ENCODE data around the gene COL5A3.

COL5A3 gene

GRCh38 chr19:9995999-9996398 lies 14.3 kb downstream of the COL5A3 start:
- no peak for DNase-seq
- CTCF ChIA-PET, result no interaction called here
- POLR2A ChIA-PET, result no interaction called here

GRCh38 chr19:9995084-9995483 lies 15.2 kb downstream of the COL5A3 start:
- H3K4me3 ChIP-seq (ENCODE audit: control insufficient read depth in 1 of 7, extremely low read depth in 1 of 7, insufficient read depth in 4 of 7, low read depth in 2 of 7, low read length in 6 of 7), result no peak overlapping the region
- peaks cover 0 to 10% (median 2%) of the 10 kb centered on the region in 5 experiments for H3K27me3 ChIP-seq (replicated peaks in 2 of 5; ENCODE audit: control insufficient read depth in 4 of 5, insufficient read depth in 5 of 5, low read length in 4 of 5)
- ChIA-PET CTCF (no interaction called here), POLR2A (no interaction called here)
- no peaks in the 10 kb centered on the region for H3K36me3 ChIP-seq (ENCODE audit: control insufficient read depth in 4 of 4, insufficient read depth in 4 of 4, low read length in 3 of 4)
- no peaks in the 10 kb centered on the region for H3K9me3 ChIP-seq (ENCODE audit: control extremely low read depth in 1 of 5, control insufficient read depth in 4 of 5, insufficient read depth in 2 of 5, low read depth in 1 of 5, low read length in 4 of 5)
- WGBS (ENCODE audit: insufficient coverage), result 79% methylated on average over 7 of the region's 8 CpGs
- no peak overlapping the region for H3K27ac ChIP-seq (ENCODE audit: insufficient read depth in 1 of 2, low read depth in 1 of 2, low read length in 2 of 2, poor library complexity in 1 of 2, severe bottlenecking in 2 of 2)
- H3K4me1 ChIP-seq (ENCODE audit: control extremely low read depth in 1 of 4, control insufficient read depth in 4 of 4, insufficient read depth in 4 of 4, low read length in 3 of 4), result no peaks in the 10 kb centered on the region
- DNase-seq, result no peak

More at GRCh38 chr19:9995999-9996398, 14.3 kb downstream of the COL5A3 start:
- Histone ChIP-seq H3K4me1 (ENCODE audit: control extremely low read depth in 1 of 4, control insufficient read depth in 4 of 4, insufficient read depth in 4 of 4, low read length in 3 of 4) (no peaks in the 10 kb centered on the region), H3K27ac (ENCODE audit: insufficient read depth in 1 of 2, low read depth in 1 of 2, low read length in 2 of 2, poor library complexity in 1 of 2, severe bottlenecking in 2 of 2) (no peak overlapping the region), H3K27me3 (replicated peaks in 2 of 5; ENCODE audit: control insufficient read depth in 4 of 5, insufficient read depth in 5 of 5, low read length in 4 of 5) (peaks cover 0 to 12% (median 2%) of the 10 kb centered on the region in 5 experiments), H3K4me3 (ENCODE audit: control insufficient read depth in 1 of 7, extremely low read depth in 1 of 7, insufficient read depth in 4 of 7, low read depth in 2 of 7, low read length in 6 of 7) (no peak overlapping the region), H3K36me3 (ENCODE audit: control insufficient read depth in 4 of 4, insufficient read depth in 4 of 4, low read length in 3 of 4) (no peaks in the 10 kb centered on the region), H3K9me3 (ENCODE audit: control extremely low read depth in 1 of 5, control insufficient read depth in 4 of 5, insufficient read depth in 2 of 5, low read depth in 1 of 5, low read length in 4 of 5) (no peaks in the 10 kb centered on the region)
- WGBS (ENCODE audit: insufficient coverage), result 96% methylated on average over 4 of the region's 7 CpGs

- no peak for DNase-seq
- no peaks in the 10 kb centered on the region for H3K9me3 ChIP-seq (ENCODE audit: control extremely low read depth in 1 of 5, control insufficient read depth in 4 of 5, insufficient read depth in 2 of 5, low read depth in 1 of 5, low read length in 4 of 5)
- no peaks in the 10 kb centered on the region for H3K4me1 ChIP-seq (ENCODE audit: control extremely low read depth in 1 of 4, control insufficient read depth in 4 of 4, insufficient read depth in 4 of 4, low read length in 3 of 4)
- WGBS (ENCODE audit: insufficient coverage), result 73% methylated on average over 8 of the region's 11 CpGs
- H3K4me3 ChIP-seq (ENCODE audit: control insufficient read depth in 1 of 7, extremely low read depth in 1 of 7, insufficient read depth in 4 of 7, low read depth in 2 of 7, low read length in 6 of 7), result no peak overlapping the region
- H3K27me3 ChIP-seq (replicated peaks in 2 of 5; ENCODE audit: control insufficient read depth in 4 of 5, insufficient read depth in 5 of 5, low read length in 4 of 5), result peaks cover 0 to 10% (median 1%) of the 10 kb centered on the region in 5 experiments
- CTCF ChIA-PET, result interaction anchor here (1.9 kb wide), 1 partner anchor 9 kb away, joined by 6 read pairs; no protein-coding TSS in a partner anchor
- H3K27ac ChIP-seq (ENCODE audit: insufficient read depth in 1 of 2, low read depth in 1 of 2, low read length in 2 of 2, poor library complexity in 1 of 2, severe bottlenecking in 2 of 2), result no peak overlapping the region
- no peaks in the 10 kb centered on the region for H3K36me3 ChIP-seq (ENCODE audit: control insufficient read depth in 4 of 4, insufficient read depth in 4 of 4, low read length in 3 of 4)
- POLR2A ChIA-PET, result no interaction called here
Observed at GRCh38 chr19:9991425-9992191, 18.7 kb downstream of the COL5A3 start.

GRCh38 chr19:9989504-9989903 lies 20.8 kb downstream of the COL5A3 start:
- no peak for DNase-seq
- WGBS (ENCODE audit: insufficient coverage), result 86% methylated on average over 1 of the region's 3 CpGs
- Histone ChIP-seq H3K4me1 (ENCODE audit: control extremely low read depth in 1 of 4, control insufficient read depth in 4 of 4, insufficient read depth in 4 of 4, low read length in 3 of 4) (no peaks in the 10 kb centered on the region), H3K36me3 (ENCODE audit: control insufficient read depth in 4 of 4, insufficient read depth in 4 of 4, low read length in 3 of 4) (no peaks in the 10 kb centered on the region), H3K27ac (ENCODE audit: insufficient read depth in 1 of 2, low read depth in 1 of 2, low read length in 2 of 2, poor library complexity in 1 of 2, severe bottlenecking in 2 of 2) (no peak overlapping the region), H3K27me3 (replicated peaks in 2 of 5; ENCODE audit: control insufficient read depth in 4 of 5, insufficient read depth in 5 of 5, low read length in 4 of 5) (peaks cover 0 to 12% (median 4%) of the 10 kb centered on the region in 5 experiments), H3K4me3 (ENCODE audit: control insufficient read depth in 1 of 7, extremely low read depth in 1 of 7, insufficient read depth in 4 of 7, low read depth in 2 of 7, low read length in 6 of 7) (no peak overlapping the region), H3K9me3 (ENCODE audit: control extremely low read depth in 1 of 5, control insufficient read depth in 4 of 5, insufficient read depth in 2 of 5, low read depth in 1 of 5, low read length in 4 of 5) (no peaks in the 10 kb centered on the region)
- CTCF ChIA-PET, result interaction anchor here (0.8 kb wide), 1 partner anchor 11 kb away, joined by 3 read pairs; no protein-coding TSS in a partner anchor
- POLR2A ChIA-PET, result no interaction called here

- ChIA-PET POLR2A (no interaction called here), CTCF (interaction anchor here (1.5 kb wide), 1 partner anchor 21 kb away, joined by 3 read pairs; no protein-coding TSS in a partner anchor)
- no peak for DNase-seq
- Histone ChIP-seq H3K9me3 (ENCODE audit: control extremely low read depth in 1 of 5, control insufficient read depth in 4 of 5, insufficient read depth in 2 of 5, low read depth in 1 of 5, low read length in 4 of 5) (no peaks in the 10 kb centered on the region), H3K27me3 (replicated peaks in 2 of 5; ENCODE audit: control insufficient read depth in 4 of 5, insufficient read depth in 5 of 5, low read length in 4 of 5) (peaks cover 0 to 16% (median 4%) of the 10 kb centered on the region in 5 experiments), H3K4me1 (ENCODE audit: control extremely low read depth in 1 of 4, control insufficient read depth in 4 of 4, insufficient read depth in 4 of 4, low read length in 3 of 4) (no peaks in the 10 kb centered on the region), H3K27ac (ENCODE audit: insufficient read depth in 1 of 2, low read depth in 1 of 2, low read length in 2 of 2, poor library complexity in 1 of 2, severe bottlenecking in 2 of 2) (no peak overlapping the region), H3K4me3 (ENCODE audit: control insufficient read depth in 1 of 7, extremely low read depth in 1 of 7, insufficient read depth in 4 of 7, low read depth in 2 of 7, low read length in 6 of 7) (no peak overlapping the region), H3K36me3 (ENCODE audit: control insufficient read depth in 4 of 4, insufficient read depth in 4 of 4, low read length in 3 of 4) (no peaks in the 10 kb centered on the region)
- 71% methylated on average over 8 of the region's 8 CpGs for WGBS (ENCODE audit: insufficient coverage)
Observed at GRCh38 chr19:9986787-9987281, 23.5 kb downstream of the COL5A3 start.

GRCh38 chr19:9981406-9982260 lies 28.7 kb downstream of the COL5A3 start:
- Histone ChIP-seq H3K27ac (ENCODE audit: insufficient read depth in 1 of 2, low read depth in 1 of 2, low read length in 2 of 2, poor library complexity in 1 of 2, severe bottlenecking in 2 of 2) (no peak overlapping the region), H3K4me3 (ENCODE audit: control insufficient read depth in 1 of 7, extremely low read depth in 1 of 7, insufficient read depth in 4 of 7, low read depth in 2 of 7, low read length in 6 of 7) (no peak overlapping the region), H3K27me3 (replicated peaks in 2 of 5; ENCODE audit: control insufficient read depth in 4 of 5, insufficient read depth in 5 of 5, low read length in 4 of 5) (peaks cover 0 to 16% (median 4%) of the 10 kb centered on the region in 5 experiments), H3K4me1 (ENCODE audit: control extremely low read depth in 1 of 4, control insufficient read depth in 4 of 4, insufficient read depth in 4 of 4, low read length in 3 of 4) (no peaks in the 10 kb centered on the region), H3K9me3 (ENCODE audit: control extremely low read depth in 1 of 5, control insufficient read depth in 4 of 5, insufficient read depth in 2 of 5, low read depth in 1 of 5, low read length in 4 of 5) (peaks cover 0 to 5% (median 0%) of the 10 kb centered on the region in 5 experiments), H3K36me3 (ENCODE audit: control insufficient read depth in 4 of 4, insufficient read depth in 4 of 4, low read length in 3 of 4) (no peaks in the 10 kb centered on the region)
- whole genome bisulfite sequencing (ENCODE audit: insufficient coverage), result 96% methylated on average over 3 of the region's 8 CpGs
- ChIA-PET CTCF (no interaction called here), POLR2A (interaction anchor here (0.6 kb wide), 1 partner anchor 21 kb away, joined by 3 read pairs; no protein-coding TSS in a partner anchor)
- DNase-seq, result no peak

All from common myeloid progenitor, CD34-positive (primary cell).